Activated CD4-positive, alpha-beta T cell treated with anti-CD3 and anti-CD28 coated beads, Interleukin-10, Interleukin-2, amounts not matched to agents 100 ng/mL and 50 ng/mL, durations not matched to agents 16 hours and 8 hours (primary cell): Measurements from ENCODE around the gene UTRN.
A peak's percentile ranks its signal among the peaks of the same experiment; 100 is the strongest.

Experiments
- DNase-seq: peaks from one replicate; pipeline ENCODE4 v3.0.0-alpha.2; 2020

UTRN gene

GRCh38 chr6:144284783-144285547 is at the start of gene UTRN:
Gene UTRN, plus strand, starts transcription at chr6:144285335. Its CDS starts 6,494 bp downstream, at chr6:144291829.
- DNase-seq = peak; percentile 59

- no peak for DNase-seq
Observed at GRCh38 chr6:144244688-144245087, 40.4 kb upstream of the UTRN start.

GRCh38 chr6:144246988-144247387 is 38.1 kb upstream of the UTRN start:
- DNase-seq = no peak

- peak; percentile 81 for DNase-seq
Observed at GRCh38 chr6:144248003-144248402, 37.1 kb upstream of the UTRN start.

GRCh38 chr6:144248476-144249301 is 36.4 kb upstream of the UTRN start:
- peak; percentile 90 for DNase-seq

DNA sequence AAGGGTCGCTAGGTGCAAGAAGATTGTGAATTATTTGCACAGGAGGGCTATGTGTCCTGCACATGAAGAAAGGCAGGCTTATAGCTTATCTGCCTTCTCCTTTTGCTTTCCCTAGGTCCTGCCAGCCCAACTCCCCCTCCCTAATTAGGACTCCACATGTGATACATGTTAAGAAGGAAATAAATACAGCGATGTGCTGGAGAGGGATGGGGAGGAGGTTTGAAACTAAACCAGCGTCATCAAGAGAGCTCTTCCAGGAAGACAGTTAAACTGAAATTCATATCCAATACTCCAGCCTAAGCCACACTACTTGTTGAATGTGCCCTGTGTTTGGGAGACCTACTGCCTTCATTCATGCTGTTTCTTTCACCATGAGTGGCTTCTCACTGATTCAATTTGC is 34.9 kb upstream of the UTRN start:
- peak; percentile 44 for DNase-seq

DNA sequence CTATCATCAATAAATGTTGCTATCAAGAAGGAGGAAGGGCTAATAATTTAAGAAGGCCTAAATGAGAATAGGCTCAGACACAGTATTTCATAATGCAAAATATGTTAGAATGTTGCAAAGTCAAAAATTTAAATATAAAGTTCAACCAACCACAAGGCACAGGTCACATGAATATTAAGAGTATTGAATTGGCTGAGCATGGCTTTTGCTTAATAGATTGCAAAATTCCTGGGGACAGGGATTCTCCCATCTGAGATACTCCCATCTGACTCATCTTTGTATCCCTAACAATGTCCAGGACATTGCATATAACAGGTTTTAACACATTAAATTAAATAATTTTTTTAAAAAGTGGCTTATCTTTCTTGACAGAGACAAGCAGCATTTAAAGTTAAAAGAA is 32.9 kb upstream of the UTRN start:
- no peak for DNase-seq

GRCh38 chr6:144259986-144260385 is 25.1 kb upstream of the UTRN start:
- no peak for DNase-seq

- no peak for DNase-seq
Observed at GRCh38 chr6:144262470-144263369, 22.4 kb upstream of the UTRN start.

- no peak for DNase-seq
Observed at GRCh38 chr6:144263786-144264185, 21.3 kb upstream of the UTRN start.

- DNase-seq = no peak
Observed at GRCh38 chr6:144264270-144265060, 20.7 kb upstream of the UTRN start.

- no peak for DNase-seq
Observed at GRCh38 chr6:144265061-144265357, 20.1 kb upstream of the UTRN start.

- DNase-seq = no peak
Observed at GRCh38 chr6:144265390-144265789, 19.7 kb upstream of the UTRN start.

DNA sequence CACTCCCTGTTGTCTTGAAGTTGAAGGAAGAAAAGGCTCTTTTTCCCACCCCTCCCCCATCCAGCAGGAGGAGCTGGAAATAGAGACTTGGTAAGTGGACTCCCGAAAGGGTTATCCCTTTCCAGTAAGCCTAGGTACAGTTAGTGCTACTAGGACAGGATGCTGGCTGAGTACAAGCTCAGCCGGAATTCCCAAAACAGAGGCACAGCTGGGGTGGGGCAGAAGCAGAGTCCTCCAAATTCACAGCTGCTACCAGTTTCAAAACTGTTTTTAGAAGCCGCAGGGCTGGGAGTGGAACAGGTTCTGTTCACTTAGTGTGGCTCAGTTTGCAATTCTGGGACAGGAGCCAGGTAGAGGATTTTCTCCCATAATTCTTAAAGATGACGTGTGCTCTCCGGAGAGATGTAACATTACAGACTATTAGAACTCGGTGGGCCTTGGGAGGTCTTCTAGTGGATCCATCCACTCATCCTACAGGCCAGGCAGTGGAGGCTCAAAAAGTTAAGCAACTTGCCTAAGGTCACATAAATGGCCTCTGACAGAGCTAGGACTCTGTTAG is 19.0 kb upstream of the UTRN start:
- DNase-seq = no peak

GRCh38 chr6:144268794-144269349 is 16.3 kb upstream of the UTRN start:
- DNase-seq = no peak

- DNase-seq = no peak
Observed at GRCh38 chr6:144277174-144277573, 8.0 kb upstream of the UTRN start.

- DNase-seq = no peak
Observed at GRCh38 chr6:144277605-144278227, 7.4 kb upstream of the UTRN start.

DNA sequence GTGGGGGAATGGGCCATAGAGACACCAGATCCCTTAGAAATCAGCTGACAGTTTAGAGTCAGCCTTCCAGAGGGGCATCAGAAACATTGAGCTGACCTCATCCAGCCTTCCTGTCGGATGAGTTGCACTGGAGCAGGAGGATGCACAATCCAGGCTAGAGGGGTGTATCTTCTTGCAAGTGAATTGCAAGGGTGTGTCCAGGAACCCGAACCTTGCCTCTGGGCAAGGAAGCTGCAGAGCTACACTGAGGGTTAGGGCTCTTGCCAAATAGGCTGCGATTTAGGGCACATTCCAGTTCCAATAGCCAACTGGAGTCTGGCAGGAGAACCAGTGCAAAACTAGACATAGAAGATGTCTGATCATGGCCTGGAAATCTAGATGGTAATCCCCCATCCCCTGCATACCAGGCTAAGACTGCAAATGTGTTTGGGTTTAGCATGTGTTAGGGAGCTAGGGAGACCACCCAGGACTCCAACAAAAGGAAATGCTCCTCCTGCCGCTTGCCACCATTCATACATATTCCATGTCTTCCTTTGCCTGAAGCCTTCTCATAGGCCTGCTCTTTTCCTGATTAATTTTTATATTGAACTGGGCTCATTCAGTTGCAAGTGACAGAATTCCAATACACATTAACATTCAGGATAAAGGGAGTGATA is 6.3 kb upstream of the UTRN start:
- DNase-seq = no peak

DNA sequence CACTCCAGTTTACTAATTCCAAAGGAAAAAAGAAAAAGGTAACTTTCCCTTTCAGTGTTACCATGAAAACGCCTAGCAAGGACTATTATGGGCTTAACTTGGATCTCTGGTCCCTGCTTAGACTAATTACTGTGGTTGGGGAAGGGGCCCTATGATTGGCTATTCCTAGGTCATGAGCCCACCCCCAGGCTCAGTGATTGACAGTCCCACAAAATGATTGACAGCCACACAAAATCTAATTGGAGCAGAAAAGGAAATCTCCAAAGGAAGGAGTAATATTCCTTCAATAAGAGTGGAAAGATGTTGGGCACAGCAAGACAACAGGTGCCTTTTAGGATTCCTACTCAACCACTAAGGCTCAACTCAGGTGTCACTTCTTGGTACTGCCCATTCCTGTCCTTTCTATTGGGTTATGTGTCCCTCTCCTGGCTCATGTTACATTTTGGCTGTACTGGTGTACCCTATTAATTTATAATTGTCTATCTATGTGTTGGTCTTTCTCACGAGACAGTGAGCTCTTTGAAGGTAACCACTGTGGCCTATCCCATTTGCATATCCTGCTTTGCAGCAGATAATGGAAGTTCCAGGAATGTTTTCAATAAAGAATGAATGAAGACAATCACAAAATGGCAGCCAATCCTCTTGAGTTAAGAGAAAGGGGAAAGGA is 5.5 kb upstream of the UTRN start:
- no peak for DNase-seq
